ENCODE data around the gene MACF1. TPM values are rescaled to one million over a fixed set of nuclear protein-coding genes. Genes with fewer than 3 reads are reported as not detected.

MACF1 gene
- total RNA-seq, 4 donors from 2014 or later, result 78.7 to 139 (median 113) TPM

DNA sequence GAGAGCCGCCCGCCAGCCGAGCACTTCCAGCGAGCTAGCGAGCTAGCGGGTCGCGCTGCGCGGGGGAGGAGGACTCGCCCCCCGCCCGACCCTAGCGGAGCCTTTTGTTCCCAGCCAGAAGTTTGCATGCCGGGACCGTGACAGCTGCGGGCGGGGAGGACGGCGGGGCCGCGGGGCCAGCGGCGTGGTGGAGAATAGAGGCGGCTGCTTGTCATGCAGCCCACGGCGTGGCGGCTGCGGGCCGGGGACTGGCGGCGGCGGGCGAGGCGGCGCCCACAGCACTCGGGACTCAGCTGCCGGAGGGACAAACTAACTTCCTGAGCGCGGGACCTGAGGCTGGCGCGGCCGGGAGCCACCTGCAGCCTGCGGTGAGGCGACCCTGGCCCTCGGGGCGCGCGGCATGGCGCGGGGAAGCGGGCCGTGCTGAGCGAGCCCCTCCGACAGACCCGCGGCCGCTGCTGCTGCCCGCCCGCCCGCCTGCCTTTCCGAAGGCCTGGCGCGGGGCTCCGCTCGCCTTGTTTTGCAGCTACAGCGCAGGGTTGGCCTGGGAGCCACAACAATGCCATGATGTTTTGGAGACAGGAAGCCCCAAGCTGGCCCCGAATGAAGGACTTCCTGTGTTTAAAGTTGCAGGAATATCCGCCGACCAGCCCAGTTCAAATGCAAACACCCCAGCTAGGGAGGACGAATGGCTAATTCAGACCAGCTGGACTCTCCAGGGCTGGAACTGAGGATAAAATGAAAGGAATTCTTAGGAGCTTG, 204.7 kb downstream of the MACF1 start:
- no peaks in the 10 kb centered on the region for H3K27me3 ChIP-seq
- DNase-seq (peak in 1 of 2 donors; percentile 30), ATAC-seq (peak; percentile 46)
- peaks cover 66 to 67% of the 10 kb centered on the region in 2 donors for H3K4me1 ChIP-seq
- peak overlapping the region; percentile 66 to 98 (median 80) for H3K4me3 ChIP-seq
- H3K27ac ChIP-seq, result peak overlapping the region; percentile 91 to 98 (median 94)
- H3K36me3 ChIP-seq, result no peaks in the 10 kb centered on the region
- in situ Hi-C loops (cut with MboI; ENCODE audit: low sequenced_read_pairs in 4 of 4) (no loop called here), intact Hi-C loops (cut with DNase I; ENCODE audit: low total_unique reads) (loop anchor here (2.0 to 5.0 kb wide), 3 partner anchors 166 to 304 kb away; no protein-coding TSS in a partner anchor)
- no peaks in the 10 kb centered on the region for H3K9me3 ChIP-seq
- TF ChIP-seq, protein P1, sequence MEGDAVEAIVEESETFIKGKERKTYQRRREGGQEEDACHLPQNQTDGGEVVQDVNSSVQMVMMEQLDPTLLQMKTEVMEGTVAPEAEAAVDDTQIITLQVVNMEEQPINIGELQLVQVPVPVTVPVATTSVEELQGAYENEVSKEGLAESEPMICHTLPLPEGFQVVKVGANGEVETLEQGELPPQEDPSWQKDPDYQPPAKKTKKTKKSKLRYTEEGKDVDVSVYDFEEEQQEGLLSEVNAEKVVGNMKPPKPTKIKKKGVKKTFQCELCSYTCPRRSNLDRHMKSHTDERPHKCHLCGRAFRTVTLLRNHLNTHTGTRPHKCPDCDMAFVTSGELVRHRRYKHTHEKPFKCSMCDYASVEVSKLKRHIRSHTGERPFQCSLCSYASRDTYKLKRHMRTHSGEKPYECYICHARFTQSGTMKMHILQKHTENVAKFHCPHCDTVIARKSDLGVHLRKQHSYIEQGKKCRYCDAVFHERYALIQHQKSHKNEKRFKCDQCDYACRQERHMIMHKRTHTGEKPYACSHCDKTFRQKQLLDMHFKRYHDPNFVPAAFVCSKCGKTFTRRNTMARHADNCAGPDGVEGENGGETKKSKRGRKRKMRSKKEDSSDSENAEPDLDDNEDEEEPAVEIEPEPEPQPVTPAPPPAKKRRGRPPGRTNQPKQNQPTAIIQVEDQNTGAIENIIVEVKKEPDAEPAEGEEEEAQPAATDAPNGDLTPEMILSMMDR (IDR thresholded peaks at IDR 0.05 in 4 of 5, conservative IDR thresholded peaks at IDR 0.05 in 1 of 5), result peak in 1 of 5 experiments; percentile 18
- peak; percentile 34 to 57 for TF ChIP-seq POLR2A (IDR thresholded peaks at IDR 0.05)

DNA sequence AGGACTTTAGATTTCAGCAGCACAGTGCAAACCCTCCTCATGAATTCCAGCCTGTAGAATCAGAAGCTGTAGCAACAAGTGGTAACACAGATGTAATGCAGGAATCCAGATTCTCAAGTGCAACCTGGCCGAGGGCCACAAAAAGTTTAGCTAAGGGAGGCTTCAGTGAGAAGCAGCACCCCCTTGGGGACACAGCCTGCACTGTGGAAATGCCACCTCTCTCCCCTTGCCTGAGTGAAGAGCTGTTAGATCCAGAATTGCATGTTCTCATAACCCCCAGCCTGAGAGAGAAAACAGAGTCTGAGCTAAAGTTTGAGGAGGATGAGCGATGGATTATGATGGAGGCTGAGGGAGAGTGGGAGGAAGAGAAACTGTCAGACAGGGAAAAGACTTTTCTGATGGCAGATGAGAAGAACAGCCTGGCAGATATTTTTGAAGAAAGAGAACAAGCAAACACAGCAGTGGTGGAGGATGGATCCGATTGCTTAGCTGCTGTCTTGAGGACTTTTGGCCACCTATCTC, 206.5 kb downstream of the MACF1 start:
- Histone ChIP-seq H3K9me3 (no peaks in the 10 kb centered on the region), H3K36me3 (no peaks in the 10 kb centered on the region), H3K4me3 (peak overlapping the region in 2 of 4 donors; percentile 66 to 98), H3K4me1 (peaks cover 66 to 68% of the 10 kb centered on the region in 2 donors), H3K27me3 (no peaks in the 10 kb centered on the region), H3K27ac (peak overlapping the region; percentile 3 to 91 (median 30))
- DNase-seq (peak; percentile 55 to 80), ATAC-seq (peak; percentile 13 to 25)
- intact Hi-C loops (cut with DNase I; ENCODE audit: low total_unique reads), result loop anchor here (2.0 to 10.0 kb wide), 2 partner anchors 124 to 312 kb away; no protein-coding TSS in a partner anchor
- no peak for TF ChIP-seq POLR2A (IDR thresholded peaks at IDR 0.05)
- TF ChIP-seq, protein P1 (IDR thresholded peaks at IDR 0.05 in 4 of 5, conservative IDR thresholded peaks at IDR 0.05 in 1 of 5), result peak; percentile 50 to 76 (median 68)
- in situ Hi-C loops (cut with MboI; ENCODE audit: low sequenced_read_pairs in 4 of 4), result no loop called here

DNA sequence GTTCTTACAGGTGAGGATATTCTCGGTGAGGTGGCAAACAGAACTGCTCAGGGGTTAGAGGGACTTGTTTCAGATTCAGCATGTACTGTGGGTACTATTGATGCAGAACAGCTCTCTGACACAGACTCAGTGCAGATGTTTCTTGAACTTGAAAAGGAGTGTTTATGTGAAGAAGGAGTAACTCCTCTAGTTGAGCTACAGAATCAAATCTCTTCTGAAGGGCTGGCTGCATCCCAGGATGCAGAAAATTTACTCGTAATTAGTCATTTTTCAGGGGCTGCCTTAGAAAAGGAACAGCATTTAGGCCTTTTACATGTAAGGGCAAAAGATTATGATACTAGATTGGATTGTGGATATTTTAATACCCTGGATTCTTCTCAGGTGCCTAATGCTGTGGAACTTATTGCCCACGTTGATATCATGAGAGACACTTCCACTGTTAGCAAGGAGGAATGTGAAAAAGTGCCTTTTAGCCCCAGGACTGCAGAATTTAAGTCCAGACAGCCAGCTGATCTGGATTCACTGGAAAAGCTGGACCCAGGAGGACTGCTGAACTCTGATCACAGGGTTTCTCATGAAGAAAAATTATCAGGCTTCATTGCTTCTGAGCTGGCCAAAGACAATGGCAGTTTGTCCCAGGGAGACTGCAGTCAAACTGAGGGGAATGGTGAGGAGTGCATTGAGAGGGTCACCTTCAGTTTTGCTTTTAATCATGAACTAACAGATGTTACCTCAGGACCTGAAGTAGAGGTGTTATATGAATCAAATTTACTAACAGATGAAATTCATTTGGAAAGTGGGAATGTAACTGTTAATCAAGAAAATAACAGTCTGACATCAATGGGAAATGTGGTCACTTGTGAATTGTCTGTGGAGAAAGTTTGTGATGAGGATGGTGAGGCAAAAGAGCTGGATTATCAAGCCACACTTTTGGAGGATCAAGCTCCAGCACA, 207.3 kb downstream of the MACF1 start:
- ATAC-seq (no peak), DNase-seq (no peak)
- H3K27ac ChIP-seq, result peak overlapping the region; percentile 3 to 43 (median 30)
- in situ Hi-C loops (cut with MboI; ENCODE audit: low sequenced_read_pairs in 4 of 4), result no loop called here
- TF ChIP-seq, protein P1 (IDR thresholded peaks at IDR 0.05 in 4 of 5, conservative IDR thresholded peaks at IDR 0.05 in 1 of 5), result no peak
- TF ChIP-seq POLR2A (IDR thresholded peaks at IDR 0.05), result no peak
- H3K27me3 ChIP-seq, result no peaks in the 10 kb centered on the region
- no peaks in the 10 kb centered on the region for H3K9me3 ChIP-seq
- no peaks in the 10 kb centered on the region for H3K36me3 ChIP-seq
- H3K4me1 ChIP-seq, result peaks cover 70 to 72% of the 10 kb centered on the region in 2 donors
- H3K4me3 ChIP-seq, result peak overlapping the region in 2 of 4 donors; percentile 10 to 16
- intact Hi-C loops (cut with DNase I; ENCODE audit: low total_unique reads), result loop anchor here (2.0 to 10.0 kb wide), 2 partner anchors 123 to 313 kb away; no protein-coding TSS in a partner anchor

DNA sequence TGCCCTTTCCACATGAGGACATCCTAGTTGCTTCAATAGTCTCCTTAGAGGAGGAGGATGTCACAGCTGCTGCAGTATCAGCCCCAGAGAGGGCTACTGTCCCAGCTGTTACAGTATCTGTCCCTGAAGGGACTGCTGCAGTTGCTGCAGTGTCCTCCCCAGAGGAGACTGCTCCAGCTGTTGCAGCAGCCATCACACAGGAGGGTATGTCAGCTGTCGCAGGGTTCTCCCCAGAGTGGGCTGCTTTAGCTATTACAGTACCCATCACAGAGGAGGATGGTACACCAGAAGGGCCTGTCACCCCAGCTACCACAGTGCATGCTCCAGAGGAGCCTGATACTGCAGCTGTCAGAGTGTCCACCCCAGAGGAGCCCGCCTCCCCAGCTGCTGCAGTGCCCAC, 208.4 kb downstream of the MACF1 start:
- no peak overlapping the region for H3K27ac ChIP-seq
- in situ Hi-C loops (cut with MboI; ENCODE audit: low sequenced_read_pairs in 4 of 4), result no loop called here

More for the DNA sequence above, 208.4 kb downstream of the MACF1 start:
- no peaks in the 10 kb centered on the region for H3K9me3 ChIP-seq
- DNase-seq, result no peak
- no peak overlapping the region for H3K4me3 ChIP-seq
- ATAC-seq, result no peak
- TF ChIP-seq, protein P1 (IDR thresholded peaks at IDR 0.05 in 4 of 5, conservative IDR thresholded peaks at IDR 0.05 in 1 of 5), result no peak
- no peaks in the 10 kb centered on the region for H3K27me3 ChIP-seq
- intact Hi-C loops (cut with DNase I; ENCODE audit: low total_unique reads), result loop anchor here (10.0 kb wide), 1 partner anchor 122 kb away; no protein-coding TSS in a partner anchor
- H3K4me1 ChIP-seq, result peaks cover 67 to 72% of the 10 kb centered on the region in 2 donors
- H3K36me3 ChIP-seq, result no peaks in the 10 kb centered on the region

All from gastrocnemius medialis (tissue), 4 donors.